HG03103 (cell line): ENCODE measurements around the gene FBXW8.

Source experiments
- ATAC-seq: cut with Tn5 transposase; IDR thresholded peaks from one replicate; pipeline ENCODE4 v1.9.1; 2021; ENCODE audit warnings: low read depth; ENCODE audit not compliant: unreplicated experiment

Gene FBXW8, protein sequence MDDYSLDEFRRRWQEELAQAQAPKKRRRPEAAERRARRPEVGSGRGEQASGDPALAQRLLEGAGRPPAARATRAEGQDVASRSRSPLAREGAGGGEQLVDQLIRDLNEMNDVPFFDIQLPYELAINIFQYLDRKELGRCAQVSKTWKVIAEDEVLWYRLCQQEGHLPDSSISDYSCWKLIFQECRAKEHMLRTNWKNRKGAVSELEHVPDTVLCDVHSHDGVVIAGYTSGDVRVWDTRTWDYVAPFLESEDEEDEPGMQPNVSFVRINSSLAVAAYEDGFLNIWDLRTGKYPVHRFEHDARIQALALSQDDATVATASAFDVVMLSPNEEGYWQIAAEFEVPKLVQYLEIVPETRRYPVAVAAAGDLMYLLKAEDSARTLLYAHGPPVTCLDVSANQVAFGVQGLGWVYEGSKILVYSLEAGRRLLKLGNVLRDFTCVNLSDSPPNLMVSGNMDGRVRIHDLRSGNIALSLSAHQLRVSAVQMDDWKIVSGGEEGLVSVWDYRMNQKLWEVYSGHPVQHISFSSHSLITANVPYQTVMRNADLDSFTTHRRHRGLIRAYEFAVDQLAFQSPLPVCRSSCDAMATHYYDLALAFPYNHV

DNA sequence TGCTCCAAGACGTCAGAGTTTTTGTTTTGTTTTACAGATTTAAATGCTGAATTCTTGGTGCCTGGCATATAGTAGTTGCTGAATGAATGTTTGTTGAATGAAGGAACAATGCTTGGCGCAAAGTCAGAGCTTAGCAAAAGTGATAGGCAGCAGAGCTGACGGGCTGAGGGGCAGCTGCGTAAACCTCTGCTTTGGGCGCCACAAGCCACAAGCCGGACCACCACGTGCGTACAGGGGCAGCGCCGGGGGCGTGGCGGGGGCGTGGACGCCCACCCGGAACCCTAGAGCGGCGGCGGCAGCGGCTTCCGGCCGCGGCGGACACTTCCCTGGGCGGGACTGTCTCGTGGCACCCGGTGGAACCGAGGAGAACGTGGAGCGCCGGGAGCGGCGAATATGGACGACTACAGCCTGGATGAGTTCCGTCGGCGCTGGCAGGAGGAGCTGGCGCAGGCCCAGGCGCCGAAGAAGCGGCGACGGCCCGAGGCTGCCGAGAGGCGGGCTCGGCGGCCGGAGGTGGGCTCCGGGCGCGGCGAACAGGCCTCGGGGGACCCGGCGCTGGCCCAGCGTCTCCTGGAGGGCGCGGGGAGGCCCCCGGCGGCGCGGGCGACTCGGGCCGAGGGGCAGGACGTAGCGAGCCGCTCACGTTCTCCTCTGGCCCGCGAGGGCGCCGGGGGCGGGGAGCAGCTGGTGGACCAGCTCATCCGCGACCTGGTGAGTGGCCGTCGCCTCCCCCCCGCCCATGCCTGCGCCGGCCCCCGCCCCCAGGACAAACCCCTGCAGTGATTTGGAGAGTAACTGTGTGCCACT lies at the start of gene FBXW8:
TSS of gene FBXW8 (plus strand) at position 306 of the 807 bp plus-strand sequence. CDS start at position 394, 88 bp downstream.
- ATAC-seq, result peak; percentile 91

DNA sequence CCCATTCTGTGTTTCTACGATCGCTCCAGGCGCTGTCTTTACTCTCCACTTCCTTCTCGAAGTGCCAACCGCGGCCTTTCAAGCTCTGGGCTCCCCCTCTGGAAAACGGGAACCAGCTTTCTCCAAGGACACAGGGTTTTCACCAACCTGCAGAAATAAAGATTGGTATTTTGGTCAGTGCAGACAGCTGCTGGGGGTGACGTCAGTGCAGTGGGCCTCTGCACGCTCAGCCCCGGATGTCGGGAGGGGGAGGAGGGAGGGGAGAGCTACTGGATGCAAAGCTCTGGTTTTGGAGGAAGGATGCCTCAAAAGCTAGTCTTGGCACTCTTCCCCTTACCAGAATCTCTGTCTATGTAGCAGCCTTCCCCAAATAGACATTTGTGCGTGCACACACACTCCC lies 49.4 kb upstream of the FBXW8 start:
- peak; percentile 85 for ATAC-seq

DNA sequence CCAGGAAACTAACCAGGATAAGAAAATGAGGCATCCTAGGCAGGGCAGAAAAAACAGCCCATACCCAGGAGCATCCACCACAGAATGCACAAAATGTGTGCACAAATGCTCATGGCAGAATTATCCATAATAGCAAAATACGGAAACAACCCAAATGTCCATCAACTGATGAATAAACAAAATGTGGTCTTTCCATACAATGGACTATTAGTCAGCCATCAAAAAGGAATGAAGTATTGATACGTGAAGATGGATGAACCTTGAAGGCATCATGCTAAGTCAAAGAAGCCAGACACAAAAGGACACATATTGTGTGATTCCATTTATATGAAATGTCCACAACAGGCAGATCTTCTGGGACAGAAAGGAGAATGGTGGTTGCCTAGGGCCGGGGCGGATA lies 48.6 kb upstream of the FBXW8 start:
- ATAC-seq, result no peak

DNA sequence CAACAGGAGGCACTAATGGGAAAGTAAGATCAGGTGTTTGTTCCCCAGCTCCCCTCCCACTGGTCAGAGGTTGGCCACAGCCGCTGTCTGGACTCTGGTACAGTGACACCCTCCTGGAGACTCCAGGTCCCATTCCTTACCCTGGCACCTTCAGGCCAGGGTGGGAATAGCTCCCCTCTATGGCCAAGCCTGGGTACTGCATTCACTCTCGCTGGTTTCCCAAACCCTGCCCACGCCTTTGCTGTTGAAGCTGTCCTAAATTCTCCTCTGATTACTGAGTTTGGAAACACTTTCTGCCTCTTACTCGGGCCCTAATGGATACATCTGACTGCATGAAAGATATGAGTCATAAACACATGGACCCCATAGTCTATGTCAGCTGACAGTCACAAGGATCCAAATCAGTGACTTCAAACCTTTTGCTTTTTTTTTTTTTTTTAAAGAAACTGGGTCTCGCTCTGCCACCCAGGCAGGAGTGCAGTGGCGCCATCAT lies 47.4 kb upstream of the FBXW8 start:
- ATAC-seq, result no peak

DNA sequence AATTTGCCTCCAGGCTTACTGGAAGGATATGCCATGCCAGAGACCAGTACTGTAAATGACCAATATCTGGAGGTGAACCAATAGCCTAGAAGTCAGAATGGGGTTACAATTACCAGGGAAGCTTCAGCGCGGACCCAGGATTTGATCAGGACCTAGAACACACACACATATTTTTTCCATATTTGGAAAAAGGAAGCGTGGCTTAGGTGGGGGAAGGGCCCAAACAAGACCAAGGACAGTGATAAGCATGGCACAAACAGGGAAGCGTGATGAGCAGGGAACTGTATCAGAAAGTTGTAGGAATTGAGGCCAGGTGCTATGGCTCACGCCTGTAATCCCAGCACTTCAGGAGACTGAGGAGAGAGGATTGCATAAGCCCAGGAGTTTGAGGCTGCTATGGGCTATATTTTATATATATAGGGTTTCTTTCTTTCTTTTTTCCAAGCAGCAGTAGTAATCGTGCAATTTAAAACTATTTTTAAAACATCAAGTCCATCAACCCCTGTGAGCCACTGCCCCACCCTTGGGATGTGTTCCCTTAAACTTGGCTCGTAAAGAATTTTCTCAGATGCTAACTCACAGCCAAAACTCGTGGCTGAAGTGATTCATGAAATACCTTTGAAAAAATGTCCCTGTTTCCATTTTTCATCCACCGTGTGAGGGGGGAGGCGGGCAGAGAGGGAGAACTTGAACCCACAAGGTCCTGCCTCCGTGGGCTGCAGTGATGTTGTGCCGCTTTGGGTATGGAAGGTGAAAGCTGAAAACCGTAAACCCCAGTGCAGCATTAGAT lies 46.2 kb upstream of the FBXW8 start:
- ATAC-seq, result no peak

DNA sequence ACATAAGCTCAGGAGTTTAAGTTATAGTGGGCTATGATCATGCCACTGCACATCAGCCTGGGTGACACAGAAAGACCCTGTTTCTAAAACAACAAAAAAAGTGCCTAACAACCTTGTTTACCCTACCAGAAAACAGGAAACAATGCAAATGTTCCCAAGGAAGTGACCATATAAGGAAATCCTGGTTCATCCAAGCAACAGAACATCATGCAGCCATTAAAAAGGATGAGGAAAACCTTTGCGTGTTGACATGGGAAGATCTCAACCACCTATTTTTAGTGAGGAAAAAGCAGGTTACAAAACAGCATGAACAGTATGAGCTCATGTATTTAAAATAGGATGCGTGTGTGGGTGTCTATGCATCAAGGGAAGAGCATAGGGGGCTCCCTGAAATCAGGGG lies 43.2 kb upstream of the FBXW8 start:
- no peak for ATAC-seq

DNA sequence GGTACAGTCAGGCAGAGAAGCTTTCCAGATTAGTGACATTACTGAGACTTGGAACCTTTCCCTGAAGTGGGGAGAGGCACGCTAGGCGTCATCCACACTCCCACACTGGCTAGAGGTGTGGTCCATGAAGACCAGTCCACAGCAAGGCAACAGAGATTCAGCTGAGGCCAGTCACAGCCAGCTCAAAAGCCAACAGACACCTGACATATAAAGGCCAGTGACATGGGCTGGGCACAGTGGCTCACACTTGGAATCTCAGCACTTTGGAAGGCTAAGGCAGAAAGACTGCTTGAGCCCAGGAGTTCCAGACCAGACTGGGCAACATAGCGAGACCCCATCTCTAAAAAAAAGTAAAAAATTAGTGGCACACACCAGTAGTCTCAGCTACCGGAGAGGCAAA lies 40.4 kb upstream of the FBXW8 start:
- ATAC-seq, result no peak

DNA sequence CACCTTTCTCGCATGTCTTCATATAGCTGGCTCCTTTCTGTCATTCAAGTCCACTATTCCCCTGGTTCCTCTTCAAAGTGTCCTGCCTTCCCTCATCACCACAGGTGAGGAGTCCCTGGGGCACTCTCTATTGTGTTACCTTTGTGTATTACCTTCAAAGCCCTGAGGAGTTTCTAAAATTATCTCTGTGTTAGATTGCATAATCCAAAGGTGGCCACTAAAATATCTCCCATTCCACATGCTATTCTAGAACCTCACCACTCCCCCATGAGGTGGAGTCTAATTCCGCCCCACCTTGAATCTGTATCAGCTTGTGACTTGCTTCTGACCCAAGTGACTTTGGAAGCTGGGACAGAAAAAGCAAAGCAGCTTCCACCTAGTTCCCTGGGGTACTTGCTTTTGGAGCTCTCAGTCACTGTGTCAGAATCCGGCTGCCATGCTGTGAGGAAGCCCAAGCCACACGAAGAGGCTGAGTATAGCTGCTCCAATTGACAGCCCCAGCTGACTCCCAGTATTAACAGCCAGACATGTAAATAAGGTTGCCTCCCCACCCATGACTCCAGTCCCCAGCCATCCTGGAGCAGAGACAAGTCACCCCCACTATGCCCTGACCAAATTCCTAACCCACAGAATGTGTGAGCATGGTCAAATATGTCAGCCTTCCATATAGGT lies 36.3 kb upstream of the FBXW8 start:
- no peak for ATAC-seq

DNA sequence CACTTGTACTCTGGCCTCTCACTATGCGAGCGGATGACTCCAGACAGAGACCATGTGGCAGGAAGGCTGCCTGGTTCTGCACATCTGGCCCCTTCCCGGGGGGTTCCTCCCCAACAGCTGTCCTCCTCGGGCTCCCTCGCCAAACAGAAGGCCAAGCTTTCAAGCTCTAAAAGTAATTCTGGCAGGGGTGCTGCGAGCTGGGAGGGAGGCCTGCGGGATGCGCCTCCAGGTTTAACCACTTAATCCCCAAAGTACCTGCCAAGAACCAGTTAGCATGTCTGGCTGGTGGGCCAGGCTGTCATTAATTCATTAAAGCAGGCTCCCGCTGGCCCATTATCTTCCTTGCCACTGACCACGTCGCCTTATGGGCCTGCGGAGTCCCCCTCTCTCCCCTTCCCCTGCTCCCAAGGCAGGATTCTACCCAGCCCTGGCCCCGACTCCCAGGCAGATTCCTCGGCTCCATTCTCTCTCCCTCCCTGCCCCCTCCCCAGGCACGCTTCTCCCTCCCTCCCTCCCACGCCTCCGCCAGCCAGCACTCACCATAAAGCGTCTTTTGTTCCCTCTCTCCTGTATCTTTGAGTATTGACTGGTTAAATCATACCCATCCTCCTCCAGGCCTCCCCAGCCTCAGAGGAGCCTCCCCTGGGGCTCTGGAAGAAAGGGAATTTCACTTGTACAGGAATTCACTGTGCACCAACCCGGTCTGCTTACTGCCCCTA lies 34.4 kb upstream of the FBXW8 start:
- no peak for ATAC-seq

DNA sequence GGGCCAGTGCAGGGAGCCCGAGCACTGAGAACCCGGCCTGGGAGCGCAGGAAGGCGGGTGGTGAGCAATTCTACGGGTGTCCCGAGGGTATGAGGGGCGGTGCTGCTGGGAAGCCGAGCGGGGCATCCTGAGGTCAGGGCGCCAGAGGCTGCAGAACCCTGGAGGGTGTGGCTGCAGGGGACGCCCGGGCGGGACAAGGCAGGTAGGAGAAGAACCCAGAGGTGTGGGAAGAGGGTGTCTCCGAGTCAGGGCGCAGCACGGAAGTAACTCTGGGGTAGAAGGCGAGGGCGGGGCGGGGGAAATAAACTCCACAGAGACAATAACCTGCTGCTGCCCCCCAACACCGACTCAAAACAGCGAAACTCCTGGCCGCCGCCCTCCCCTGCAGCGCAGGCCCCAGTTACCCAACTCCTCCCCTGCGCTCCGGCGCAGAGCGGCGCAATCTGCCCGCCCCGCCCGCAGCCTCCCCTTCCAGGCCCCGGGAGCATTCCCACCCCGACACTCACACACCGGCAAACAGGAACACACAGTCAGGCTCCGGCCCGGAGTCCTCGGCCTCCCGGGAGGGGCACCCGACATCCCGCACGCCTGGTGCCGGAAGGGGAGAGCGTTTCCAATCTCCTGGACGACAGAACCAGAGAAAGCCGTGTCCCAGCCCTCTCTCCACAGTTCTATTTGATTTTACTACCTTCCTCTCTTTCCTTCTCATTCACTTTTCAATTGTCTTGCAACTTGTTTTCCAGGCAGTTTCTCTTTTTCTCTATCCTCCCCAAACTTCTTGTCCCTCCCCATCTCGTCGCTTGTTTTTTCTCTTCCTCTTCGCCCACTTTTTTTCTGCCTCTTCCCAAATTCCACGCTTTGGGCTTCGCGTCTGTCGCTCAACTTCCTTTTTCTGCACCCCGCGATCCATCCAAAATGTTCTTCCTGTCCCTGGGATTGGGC lies 31.9 kb upstream of the FBXW8 start:
- no peak for ATAC-seq

DNA sequence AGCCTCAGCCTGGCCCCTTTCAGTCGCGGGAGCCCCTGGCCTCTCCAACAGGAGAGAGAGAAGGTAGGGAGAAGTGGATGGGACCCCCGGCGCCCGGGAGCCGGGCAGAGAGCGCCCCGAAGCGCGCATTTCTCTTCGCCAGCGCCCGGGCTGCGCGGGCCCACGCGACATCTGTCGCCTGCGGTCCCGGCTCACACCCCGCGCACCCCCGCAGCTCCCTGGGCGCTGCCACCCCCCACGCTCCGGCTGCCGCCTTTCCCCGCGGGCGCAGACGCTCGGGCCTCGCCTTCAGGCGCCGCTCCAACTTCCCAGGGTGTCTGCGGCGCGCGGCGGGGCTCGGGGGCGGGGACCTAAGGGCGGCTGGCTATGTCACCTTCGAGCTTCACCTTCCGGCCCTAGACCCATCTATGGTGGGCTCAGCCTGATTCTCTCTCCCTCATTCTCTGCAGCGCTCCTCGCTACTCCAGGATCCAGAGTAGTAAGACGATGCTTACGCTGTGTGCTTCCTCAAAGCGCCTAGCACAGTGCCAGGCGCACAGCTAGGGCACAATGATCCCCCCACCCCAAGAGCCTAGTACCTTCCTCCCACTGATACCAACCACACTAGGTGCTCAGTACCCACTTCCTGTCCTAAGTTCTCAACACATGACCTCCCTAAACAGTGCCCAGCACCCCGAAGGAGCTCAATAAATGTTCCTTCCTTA lies 31.1 kb upstream of the FBXW8 start:
- no peak for ATAC-seq

DNA sequence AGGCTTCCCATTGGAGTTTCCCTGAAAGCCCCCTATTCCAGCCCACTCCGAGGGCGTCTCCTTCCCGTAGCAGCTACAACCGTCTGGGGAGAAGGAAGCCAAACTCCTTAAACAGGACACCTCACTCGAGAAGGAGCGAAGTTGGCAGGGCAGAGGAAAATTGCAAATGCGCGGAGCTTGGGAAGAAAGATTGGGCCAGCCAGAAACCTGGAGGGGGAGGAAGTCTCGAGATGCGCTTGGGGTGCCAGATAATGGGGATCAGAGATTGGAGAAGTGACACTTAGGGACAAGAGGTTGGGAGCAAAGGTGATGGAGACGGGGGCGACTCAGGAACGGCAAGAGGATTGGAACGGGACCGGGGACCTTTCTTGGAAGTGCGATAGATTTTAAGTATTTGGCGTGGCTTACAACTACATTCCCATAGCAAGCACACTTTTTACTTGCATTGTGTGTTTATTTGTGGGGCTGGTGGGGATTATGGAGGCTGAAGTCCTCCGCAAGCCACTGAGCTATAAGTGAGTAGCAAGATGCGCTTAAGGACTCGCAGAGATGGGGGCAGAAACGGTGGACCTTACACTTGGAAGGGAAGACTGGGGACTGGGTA lies 30.4 kb upstream of the FBXW8 start:
- no peak for ATAC-seq

DNA sequence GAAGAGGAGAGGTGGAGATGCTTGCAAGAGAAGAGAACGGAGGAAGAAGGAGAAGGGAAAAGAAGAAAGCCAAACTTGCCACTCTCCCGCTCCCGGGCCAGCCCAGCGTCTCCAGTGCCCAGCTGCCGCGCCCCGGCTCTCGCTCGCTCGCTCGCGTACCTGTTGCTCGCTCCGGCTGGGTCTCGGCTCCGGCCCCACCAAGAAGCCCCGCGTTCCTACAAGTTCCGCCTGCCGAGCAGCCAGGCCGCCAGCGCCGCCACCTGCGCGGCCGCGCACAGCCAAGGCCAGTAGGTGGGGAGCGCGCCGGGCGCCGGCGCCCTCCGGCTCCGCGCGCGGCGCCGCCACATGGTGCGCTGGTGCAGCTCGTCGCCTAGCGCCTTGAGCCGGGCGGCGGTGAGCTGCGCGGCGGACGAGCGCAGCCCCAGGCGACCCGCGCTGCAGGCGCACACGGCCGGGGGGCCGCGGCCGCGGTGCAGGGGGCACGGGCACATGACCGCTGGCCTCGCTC lies 29.9 kb upstream of the FBXW8 start:
- ATAC-seq, result peak; percentile 74

DNA sequence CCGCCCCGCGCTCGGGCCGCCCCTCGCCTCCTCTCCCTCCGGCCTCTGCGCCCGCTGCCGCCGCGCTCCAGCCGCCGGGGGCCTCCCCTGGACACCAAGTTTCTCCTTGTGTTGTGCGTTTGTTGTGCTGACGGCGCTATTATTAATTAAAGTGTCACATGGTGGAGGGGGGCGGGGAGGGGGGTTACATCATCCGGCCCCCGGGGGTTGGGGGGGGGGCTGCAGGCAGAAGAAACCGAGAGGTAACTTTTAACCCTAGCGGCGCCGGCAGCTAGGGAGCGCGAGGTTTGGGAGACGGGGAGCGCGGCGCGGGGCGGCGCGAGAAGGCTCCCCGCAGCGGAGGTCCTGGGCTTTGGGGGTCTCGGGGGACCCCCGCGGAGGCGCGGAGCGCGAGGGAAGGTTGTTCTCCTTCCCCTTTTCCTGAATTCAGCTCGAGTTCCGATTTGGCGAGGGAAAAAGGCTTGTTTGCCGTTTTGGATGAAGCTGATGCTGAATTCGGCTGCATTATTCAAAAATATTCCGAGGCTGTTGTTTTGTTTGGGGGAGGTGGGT lies 29.3 kb upstream of the FBXW8 start, which contains the start of gene HRK:
TSS of gene HRK (minus strand) at position 117 of the 552 bp plus-strand sequence. CDS start 134 bp downstream, outside the sequence.
- ATAC-seq, result no peak

DNA sequence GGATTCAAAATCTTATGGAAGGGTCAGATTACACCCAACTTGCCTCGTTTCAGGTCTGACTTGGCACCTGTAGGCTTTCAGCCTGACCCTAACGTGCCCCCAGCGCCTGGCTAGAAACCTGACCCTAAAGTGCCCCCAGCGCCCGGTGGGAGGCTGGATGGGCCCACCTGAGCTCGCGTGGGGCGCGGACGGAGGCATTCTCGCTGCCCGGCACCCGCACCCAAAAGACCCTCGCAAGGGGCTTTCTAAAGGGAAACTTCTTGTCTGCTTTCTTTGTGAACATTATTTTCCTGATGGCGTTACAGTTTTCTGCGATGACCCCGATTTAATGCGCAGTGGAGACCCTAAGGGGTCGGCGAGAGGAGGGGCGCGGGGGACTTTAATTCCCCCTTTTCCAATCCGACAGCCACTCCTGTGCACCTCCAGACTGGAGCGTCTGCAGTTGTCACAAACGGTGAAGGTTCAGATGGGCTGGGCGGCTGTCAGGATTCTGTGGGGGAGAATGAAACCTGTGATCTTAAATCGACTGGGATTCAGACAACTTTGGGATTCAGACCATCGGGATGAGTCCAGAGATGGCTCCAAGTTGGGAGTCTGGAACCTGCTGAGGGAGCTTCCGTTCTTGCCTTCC lies 28.8 kb upstream of the FBXW8 start:
- no peak for ATAC-seq

DNA sequence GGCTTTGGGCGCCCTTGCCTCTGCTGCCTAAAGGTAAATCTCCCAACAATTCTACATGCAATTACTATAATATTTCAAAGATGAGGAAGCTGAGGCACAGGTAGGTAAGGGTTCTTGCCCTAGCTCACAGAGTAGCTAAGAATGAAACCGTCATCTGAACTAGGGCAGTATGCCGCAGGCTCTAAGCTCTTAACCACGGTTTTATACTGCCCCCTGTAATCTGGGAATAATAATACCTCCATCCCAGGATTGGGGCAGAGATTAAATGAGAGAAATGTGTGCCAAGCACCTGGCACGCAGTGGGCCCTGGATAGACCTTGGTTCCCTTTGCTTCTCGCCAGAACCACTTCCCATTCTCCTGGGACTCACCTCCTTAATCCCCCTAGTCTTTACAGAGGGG lies 28.0 kb upstream of the FBXW8 start:
- no peak for ATAC-seq
